HG02852 (cell line): ENCODE data around the gene SMURF1.
A peak's percentile ranks its signal among the peaks of the same experiment; 100 is the strongest.
"Not testable (repeated sequence)": the region's sequence is repeated elsewhere in the genome, so short reads cannot be mapped to it uniquely, and the experiment has no call there.

Experiments
- ATAC-seq: cut with Tn5 transposase; IDR thresholded peaks from one replicate; pipeline ENCODE4 v1.9.1; 2021; ENCODE audit warnings: mild to moderate bottlenecking, moderate library complexity; ENCODE audit not compliant: unreplicated experiment

The SMURF1 gene

DNA sequence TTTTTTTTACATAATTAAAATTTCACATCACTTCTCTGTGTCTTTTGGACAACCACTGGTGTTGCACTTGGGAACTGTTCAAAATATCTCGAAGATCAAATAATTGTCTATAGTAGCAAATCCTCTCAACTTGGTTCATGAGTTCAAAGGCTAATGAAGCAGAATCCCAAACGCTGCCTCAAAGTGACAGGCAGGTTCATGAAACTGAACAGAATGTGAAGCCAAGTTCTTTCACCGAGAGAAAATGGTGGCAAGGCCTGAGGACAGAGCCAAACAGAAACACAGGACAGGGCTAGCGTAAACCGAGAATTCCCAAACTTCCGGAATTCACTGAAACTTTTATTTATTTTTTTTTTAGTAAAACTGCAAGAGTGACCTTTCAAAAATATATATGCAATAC, 21.1 kb downstream of the SMURF1 start:
- no peak for ATAC-seq

DNA sequence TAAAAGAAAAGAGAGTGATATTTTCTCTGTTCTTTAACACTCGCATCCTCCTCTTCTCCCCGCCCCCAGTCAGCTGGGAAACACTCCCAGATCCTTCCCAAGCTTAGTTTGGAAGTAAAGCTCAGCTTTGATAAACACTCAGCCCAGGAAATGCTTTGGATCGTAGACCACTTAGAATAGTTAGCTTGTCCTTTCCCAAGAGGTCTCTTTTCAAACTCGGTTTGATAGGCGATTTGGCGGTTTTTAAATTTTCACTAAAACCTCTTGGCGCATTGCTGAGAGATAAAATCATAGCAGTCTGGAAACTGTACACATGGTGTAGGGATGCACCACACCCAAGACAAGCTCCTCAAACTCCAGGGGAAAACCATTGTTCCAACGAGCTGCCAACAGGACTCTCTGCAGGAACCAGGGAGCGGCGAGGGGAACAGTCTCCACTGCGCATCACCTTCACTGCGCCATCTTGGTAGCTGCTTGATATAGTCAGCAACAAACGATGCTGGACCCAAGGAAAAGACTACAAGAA, 22.3 kb downstream of the SMURF1 start:
- ATAC-seq = no peak

DNA sequence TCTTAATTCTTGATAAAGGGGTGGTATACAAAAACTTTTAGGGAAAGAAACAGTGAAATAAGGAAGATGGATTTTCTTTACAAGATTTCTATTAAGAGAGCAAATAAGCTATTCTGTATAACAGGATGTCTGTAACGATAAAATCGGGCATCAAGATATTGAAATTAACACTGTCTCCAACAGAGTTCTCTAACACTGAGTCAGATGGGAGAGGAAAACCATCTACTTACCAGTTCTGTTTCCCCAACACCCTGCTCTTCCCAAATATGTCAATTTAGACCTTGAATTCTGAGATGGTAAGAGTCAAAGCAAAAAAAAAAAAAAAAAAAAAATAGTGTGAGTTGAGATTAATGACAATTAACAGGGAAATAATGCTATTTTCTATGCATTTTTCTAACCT, 23.0 kb downstream of the SMURF1 start:
- ATAC-seq = no peak

DNA sequence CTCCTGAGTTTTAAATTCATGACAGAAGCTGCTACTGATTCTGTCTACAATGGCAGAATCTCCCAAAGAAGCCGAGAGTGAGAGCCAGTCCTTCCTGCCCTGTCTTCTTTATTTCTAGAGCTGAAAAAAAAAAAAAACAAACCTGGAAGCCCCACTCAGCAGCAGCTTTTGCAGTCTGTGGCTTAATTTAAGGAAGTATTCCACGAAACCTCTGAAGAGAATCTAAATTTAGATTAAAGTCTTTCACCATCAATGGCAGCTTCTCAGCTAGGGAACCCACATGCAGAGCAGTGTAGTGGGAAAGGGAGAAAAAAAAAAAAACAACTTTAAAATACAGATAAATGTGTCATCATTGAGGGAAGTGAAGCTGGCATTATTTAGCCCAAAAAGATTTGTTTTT, 23.4 kb downstream of the SMURF1 start:
- ATAC-seq = no peak

DNA sequence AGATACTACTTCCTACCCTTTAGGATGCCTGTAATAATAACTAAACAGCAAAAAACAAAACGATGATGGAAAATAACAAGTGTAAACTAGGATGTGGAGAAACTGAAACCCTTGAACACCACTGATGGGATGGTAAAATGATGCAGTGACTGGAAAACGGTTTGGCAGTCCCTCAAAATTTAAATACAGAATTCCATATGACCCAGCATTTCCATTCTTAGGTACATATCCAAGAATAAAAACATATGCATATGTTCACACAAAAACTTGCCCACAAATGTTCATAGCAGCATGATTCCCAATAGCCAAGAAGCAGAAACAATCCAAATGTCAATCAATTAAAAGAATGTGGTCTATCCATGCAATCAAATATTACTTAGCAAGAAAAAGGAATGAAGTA, 25.8 kb downstream of the SMURF1 start:
- no peak for ATAC-seq

DNA sequence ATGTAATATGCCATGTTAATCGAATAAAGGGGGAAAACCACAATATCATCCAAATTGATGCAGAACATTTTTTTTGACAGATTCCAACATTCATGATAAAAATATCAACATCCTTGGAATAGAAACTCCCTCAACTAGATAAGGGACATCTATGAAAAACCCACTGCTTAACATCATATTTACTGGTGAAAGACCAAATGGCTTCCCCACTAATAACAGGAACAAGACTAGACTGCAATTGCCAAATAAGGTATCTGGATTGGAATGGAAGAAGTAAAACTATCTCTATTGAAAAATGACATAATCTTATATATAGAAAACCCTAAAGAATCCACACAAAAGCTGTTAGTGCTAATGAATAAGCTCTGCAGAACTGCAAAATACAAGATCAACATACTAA, 27.8 kb downstream of the SMURF1 start:
- no peak for ATAC-seq

DNA sequence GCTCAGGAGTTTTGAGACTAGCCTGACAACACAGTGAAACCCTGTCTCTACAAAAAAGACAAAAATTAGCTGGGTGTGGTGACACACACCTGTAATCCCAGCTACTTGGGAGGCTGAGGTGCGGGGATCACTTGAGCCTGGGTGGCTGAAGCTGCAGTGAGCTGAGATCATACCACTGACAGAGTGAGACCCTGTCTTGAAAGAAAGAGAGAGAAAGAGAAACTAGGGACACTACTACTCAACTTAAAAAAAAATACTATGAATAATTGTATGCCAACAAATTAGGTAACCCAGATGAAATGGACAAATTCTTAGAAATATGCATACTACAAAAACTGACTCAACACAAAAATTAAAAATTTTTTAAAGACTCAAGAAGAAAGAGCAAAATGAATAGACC, 28.5 kb downstream of the SMURF1 start:
- ATAC-seq = no peak

DNA sequence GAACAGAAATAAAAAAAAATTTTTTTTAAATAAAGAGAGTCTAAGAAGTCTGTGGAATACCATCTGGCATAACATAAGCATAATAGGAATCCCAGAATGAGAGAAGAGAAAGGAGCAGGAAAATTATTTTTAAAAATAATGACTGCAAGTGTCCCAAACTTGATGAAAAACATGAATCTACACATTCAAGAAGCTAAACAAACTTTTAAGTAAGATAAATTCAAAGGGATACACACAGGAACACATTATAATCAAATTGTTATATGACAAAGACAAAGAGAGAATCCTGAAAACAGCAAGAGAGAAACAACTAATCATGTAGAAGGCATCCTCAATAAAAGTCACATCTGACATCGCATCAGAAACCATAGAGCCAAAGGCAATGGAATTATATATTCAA, 30.9 kb downstream of the SMURF1 start:
- ATAC-seq = no peak

DNA sequence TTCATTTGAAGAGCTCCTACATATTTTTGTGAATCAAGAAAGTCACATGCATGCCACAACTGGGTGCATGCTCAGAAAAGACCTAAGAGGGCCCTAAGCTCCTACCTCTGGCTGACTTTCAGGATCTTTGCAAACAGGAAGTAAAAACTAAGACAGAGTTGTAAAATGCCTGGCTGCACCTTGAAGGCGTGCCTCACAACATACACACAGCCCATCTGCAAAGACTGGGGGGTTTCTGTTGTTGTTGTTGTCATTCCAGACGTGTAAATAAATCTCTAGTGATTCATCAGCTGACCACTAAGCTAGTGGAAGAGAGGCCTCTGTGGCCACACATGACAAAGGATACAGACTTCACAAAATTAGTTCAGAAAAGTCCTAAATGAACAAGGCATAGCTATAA, 31.8 kb downstream of the SMURF1 start:
- ATAC-seq = peak; percentile 96

DNA sequence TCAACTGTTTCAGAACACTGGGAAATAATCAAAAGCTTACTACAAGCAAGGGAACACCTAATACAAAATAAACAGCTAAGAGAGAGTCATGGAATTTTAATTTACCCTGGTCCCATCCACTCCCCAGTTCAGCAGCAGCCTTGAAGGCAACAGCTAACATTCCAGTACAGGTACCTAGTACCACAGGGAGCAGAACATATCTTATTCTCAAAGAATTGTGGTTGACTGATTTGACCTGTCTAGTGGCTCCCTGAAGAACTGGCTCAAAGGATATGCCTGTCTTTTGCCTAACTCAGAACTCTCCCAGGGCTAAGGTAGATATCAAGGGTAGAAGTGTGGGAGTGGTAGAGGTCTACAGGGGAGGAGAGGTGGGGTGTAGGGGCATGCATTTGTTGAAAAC, 32.3 kb downstream of the SMURF1 start:
- no peak for ATAC-seq

DNA sequence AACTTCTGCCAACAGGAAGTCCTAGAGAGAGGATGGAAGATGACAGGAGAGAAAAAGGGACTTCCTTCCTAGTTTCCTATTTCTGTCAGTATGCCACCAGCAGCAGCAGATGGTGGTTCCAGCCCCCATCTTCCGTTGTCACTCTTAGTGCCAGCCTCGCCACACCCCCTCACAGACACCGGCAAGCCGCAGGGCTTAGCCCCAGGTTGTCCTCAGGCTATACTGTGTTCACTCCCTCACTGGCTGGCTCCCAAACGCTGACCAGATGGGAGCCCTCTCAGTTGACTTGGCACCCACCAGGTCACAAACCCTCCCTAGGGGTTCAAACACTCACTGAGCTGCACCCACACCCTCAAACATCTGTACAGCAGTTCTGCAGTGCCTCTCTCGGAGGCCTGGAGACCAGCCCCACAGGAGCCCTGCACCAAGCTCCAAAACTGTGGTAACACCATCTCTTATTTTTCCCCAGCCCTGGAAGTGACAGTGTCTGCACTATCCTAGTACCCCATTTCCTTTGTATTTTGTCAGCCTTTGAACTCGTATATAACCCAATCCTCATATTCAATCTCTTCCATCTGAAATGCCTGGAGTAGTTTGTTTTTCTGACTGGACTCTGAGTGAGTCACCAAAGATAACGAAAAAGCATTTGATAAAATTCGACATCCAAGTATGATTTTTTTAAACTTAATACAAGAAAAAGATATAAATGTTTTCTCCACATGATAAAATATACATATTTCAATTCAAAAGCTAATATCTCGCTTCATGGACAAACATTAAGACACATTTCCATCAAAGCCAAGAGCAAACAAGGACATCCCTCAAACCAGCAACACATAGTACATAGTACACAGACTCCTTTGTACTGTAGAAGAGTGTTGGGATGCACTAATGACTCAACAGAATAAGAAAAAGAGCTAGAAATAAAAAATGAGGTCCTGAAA, 34.5 kb downstream of the SMURF1 start:
- ATAC-seq = no peak

DNA sequence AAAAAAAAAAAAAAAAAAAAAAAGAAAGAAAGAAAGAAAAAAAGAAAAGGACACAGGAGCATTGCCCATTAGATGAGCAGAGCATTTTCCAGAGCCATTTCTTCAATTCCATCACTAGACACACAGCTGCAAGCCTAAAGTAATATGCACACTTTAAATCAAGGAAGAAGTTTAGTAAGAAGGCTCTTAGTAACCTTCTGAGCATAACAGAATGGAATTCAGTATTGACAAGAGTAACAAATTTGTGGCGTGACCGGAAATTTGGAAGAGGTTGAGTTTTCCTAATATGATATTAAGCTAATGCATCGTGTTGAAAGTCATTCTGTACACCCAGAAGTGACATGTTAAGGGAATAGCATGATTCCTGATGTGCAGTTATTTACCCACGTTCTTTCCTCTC, 35.3 kb downstream of the SMURF1 start:
- no peak for ATAC-seq

DNA sequence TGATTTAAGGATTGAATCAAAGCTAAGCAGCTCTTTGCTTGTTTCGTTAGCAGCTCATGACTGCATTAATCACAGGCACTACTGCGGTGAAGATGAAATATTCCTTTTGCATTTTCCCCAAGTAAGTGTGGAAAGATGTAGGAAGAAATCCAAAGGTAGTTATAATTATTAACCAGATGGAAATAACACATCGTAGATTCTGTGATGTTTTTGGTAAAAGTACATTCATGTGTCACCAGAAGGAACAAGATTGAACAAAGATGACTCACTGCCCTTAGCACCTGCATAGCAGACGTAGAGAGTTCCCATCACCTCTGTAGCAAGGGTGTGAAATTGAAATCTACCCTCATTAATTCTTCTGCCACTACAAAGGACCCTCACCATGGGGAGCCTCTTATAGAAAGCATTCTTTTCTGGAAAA, 37.1 kb downstream of the SMURF1 start:
- ATAC-seq = no peak

DNA sequence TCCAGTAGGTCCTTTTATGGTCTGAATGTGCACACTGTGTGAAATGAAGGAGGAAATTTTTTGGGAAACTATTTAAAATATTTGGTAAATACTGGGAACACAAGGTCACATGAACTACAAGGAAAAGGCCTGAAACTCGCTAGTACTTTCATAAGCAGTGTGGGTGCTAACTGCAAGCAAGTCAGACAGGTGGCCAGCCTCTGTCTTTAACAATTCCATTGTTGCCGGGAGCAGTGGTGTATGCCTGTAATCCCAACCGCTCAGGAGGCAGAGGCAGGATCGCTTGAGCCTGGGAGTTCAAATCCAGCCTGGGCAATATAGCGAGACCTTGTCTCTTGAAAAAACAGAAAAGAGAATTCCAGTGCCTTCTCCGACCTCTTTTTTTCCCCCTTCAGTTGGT, 37.5 kb downstream of the SMURF1 start:
- ATAC-seq = no peak

DNA sequence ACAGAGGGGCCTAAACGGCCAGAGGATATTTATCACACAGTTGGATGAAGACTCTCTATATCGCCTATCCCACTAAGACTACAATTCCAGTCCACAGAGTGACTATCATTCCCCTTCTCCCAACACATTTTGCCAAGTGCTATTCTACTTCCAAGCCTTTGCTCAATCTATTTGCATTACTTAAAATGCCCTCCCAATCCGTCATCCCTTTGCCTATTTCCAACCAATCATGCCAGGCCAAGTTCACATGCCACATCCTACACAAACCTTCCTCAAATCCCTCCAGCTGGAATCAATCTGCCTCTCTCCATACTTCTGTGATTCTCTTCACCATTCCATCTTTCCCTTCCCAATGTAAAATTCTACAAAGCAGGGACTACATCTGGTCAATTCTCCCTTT, 38.2 kb downstream of the SMURF1 start:
- ATAC-seq = no peak

DNA sequence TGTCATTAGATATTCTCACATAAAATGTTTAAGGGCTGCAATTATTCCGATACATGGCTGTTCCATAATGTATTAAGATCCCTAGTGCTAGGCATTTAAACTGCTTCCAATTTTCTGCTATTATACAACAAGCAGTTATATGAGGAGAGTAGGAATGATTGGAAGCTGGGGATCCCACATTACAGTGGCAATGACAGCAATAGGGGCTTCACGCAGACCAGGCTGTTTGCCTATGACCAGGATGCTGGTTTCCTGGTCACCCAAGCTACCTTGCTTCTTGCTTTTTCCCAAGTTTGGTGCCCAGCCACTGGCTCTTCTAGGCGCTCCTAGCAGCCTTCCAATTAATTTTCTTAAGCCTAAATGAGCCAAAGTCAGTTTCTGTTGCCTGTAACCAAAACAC, 39.3 kb downstream of the SMURF1 start:
- no peak for ATAC-seq

DNA sequence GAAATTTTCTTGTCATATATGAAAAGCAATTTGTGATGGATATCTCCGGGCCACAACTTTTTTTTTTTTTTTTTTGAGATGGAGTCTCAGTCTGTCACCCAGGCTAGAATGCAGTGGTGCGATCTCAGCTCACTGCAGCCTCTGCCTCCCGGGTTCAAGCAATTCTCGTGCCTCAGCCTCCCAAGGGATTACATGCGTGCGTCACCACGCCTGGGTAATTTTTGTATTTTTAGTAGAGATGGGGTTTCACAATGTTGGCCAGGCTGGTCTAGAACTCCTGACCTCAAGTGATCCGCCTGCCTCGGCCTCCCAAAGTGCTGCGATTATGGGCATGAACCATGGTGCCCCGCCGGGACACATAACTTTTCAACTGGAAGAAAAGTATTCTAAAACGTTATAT, 40.1 kb downstream of the SMURF1 start:
- not testable (repeated sequence) for ATAC-seq

DNA sequence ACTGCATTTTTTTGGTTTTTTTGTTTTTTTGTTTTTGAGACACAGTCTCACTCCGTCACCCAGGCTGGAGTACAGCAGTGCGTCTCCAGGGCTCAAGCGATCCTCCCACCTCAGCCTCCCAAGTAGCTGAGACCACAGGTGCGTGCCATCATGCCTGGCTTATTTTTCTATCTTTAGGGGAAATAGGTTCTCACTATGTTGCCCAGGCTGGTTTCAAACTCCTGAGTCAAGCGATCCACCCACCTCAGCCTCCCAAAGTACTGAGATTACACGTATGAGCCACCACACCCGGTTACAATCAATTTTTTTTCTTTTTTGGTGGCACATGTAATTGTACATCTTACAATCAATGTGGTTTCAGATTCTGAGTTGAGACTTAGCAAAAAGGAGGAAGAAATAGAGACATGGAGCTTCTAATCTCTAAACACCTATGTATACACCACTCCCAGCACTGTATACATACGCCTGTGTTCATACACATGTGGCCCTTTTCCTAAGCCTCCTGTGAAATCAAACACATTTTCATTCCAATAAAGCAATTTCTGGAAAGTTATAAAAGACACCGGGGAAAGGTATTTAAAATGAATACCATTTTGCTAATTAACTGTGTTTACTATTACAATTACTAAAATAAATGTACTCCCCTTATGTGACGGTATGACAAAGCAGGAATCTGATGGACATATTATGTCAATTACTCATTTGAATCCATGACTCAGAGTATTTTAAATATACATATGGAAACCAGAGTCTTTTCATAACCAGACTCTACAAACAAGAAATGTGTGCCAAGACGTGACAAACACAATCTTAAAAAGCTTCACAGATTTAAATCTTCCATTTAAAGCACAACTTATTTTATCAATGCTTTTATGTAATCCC, 40.9 kb downstream of the SMURF1 start:
- no peak for ATAC-seq

DNA sequence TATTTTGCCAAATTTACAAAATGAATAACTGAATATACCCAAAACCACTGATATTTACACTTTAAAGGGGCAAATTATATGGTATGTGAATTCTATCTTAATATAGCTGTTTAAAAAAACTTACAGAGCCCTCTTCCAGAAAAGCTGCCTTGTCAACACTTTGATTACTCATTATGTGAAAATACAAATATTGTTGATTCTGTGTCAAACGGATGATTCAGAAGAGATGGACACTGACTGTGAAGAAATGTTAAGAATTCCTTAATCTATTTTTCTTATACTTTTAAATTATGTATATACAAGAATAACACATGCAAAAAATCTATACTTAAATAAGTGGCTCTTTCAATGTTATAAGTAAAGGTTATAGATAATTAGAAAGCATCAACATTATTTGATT, 41.5 kb downstream of the SMURF1 start:
- no peak for ATAC-seq

DNA sequence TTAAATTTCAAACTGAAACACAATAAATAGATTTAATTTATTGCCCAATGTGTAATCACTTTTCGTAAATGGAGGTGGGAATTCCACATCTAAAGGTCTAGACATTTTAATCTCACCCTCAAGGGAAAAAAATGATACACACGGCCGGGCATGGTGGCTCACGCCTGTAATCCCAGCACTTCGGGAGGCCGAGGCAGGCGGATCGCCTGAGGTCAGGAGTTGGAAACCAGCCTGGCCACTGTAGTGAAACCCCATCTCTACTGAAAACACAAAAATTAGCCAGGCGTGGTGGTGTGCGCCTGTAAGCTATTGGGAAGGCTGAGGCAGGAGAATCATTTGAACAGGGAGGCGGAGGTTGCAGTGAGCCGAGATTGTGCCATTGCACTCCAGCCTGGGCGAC, 42.4 kb downstream of the SMURF1 start:
- ATAC-seq = not testable (repeated sequence)

DNA sequence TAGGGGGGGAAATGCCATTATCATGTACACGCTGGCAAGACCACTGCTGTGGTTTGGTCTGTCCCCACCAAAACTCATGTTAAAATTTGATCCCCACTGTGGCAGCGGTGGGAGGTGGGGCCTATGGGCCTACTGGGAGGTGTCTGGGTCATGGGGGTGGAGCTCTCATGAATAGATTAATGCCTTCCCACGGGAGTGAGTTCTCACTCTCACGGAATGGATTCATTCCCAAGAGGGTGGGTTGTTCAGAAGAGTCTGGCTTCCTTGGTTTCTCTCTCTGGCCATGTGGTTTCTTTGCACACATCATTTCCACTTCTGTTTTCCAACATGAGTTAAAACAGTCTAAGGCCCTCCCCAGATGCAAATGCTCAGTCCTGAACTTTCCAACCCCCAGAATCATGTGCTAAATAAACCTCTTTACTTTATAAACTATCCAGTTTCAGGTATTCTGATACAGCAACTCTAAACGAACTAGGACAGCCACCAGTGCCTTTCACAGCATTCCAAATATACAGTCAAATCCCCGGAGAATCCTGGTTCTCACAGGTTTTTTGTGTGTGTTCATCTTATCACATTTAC, 44.3 kb downstream of the SMURF1 start:
- no peak for ATAC-seq
